Measurements from ENCODE around the gene PHACTR3. TPM values are rescaled to one million over a fixed set of nuclear protein-coding genes. Genes with fewer than 3 reads are reported as not detected.

Gene PHACTR3
- total RNA-seq, 1 donor = not detected

DNA sequence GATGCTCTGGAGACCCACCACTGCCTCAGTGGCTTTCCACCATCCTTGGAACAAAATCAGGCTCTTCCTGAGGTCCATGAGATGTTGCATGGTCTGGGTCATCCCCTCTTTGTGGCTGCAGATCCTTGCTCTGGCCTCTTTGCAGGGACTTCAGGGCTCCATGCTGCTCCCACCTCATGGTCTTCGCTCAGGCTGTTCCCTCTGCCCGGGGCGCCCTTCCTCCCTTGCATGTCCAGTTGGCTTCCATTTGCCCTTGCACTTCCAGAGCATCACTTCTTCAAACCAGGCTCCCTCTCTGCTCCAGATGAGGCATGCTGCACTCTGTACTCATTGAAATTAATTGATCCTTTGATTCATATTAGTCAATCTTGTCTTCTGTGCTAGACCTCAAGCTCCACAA, 4.4 kb upstream of the PHACTR3 start:
- DNase-seq (ENCODE audit: insufficient read length, low spot score, missing footprints) = no peak
- H2AFZ ChIP-seq (ENCODE audit: low read length) = no peak overlapping the region
- H3K27ac ChIP-seq (ENCODE audit: low read depth, low read length) = no peak overlapping the region
- no peaks in the 10 kb centered on the region for H3K9me3 ChIP-seq (ENCODE audit: low read depth, low read length)
- TF ChIP-seq, protein P1, sequence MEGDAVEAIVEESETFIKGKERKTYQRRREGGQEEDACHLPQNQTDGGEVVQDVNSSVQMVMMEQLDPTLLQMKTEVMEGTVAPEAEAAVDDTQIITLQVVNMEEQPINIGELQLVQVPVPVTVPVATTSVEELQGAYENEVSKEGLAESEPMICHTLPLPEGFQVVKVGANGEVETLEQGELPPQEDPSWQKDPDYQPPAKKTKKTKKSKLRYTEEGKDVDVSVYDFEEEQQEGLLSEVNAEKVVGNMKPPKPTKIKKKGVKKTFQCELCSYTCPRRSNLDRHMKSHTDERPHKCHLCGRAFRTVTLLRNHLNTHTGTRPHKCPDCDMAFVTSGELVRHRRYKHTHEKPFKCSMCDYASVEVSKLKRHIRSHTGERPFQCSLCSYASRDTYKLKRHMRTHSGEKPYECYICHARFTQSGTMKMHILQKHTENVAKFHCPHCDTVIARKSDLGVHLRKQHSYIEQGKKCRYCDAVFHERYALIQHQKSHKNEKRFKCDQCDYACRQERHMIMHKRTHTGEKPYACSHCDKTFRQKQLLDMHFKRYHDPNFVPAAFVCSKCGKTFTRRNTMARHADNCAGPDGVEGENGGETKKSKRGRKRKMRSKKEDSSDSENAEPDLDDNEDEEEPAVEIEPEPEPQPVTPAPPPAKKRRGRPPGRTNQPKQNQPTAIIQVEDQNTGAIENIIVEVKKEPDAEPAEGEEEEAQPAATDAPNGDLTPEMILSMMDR (IDR thresholded peaks at IDR 0.05; ENCODE audit: extremely low read depth, low read depth, low read length) = no peak
- no peak overlapping the region for H3K4me3 ChIP-seq (ENCODE audit: insufficient read depth, low read length)
- H3K36me3 ChIP-seq (ENCODE audit: insufficient read depth, low read length) = no peaks in the 10 kb centered on the region
- peaks cover 6% of the 10 kb centered on the region for H3K27me3 ChIP-seq (ENCODE audit: insufficient read depth, low read length)
- H3K4me1 ChIP-seq (ENCODE audit: insufficient read depth, low read length) = no peaks in the 10 kb centered on the region
- no peak overlapping the region for H3K4me2 ChIP-seq (ENCODE audit: insufficient read depth, low read length)
- H3K79me2 ChIP-seq (ENCODE audit: insufficient read depth, low read length) = no peaks in the 10 kb centered on the region
- H4K20me1 ChIP-seq (ENCODE audit: insufficient read depth, low read length) = no peaks in the 10 kb centered on the region

DNA sequence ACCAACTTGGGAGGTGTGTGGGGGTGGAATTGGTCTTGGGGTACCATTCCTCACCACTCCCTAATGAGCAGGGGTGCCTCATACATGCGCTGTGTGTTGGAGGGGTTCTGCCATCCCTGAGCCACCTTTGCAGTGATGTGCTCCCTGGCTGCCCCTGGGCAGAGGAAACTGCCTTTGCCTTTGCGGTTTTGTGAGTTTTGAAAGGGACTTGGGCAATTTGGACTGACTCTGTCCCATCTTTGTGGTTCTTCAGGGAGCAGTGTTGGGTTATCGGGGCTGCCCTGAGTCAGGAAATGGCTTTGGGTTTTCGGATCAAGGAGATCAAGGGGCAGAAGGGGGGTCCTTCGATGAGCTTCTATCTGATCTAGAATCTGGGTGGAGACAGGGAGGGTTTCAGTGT, 3.9 kb upstream of the PHACTR3 start:
- no peaks in the 10 kb centered on the region for H4K20me1 ChIP-seq (ENCODE audit: insufficient read depth, low read length)
- no peaks in the 10 kb centered on the region for H3K79me2 ChIP-seq (ENCODE audit: insufficient read depth, low read length)
- no peak overlapping the region for H3K27ac ChIP-seq (ENCODE audit: low read depth, low read length)
- no peak overlapping the region for H2AFZ ChIP-seq (ENCODE audit: low read length)
- H3K4me1 ChIP-seq (ENCODE audit: insufficient read depth, low read length) = no peaks in the 10 kb centered on the region
- no peaks in the 10 kb centered on the region for H3K36me3 ChIP-seq (ENCODE audit: insufficient read depth, low read length)
- no peak overlapping the region for H3K4me2 ChIP-seq (ENCODE audit: insufficient read depth, low read length)
- TF ChIP-seq, protein P1 (IDR thresholded peaks at IDR 0.05; ENCODE audit: extremely low read depth, low read depth, low read length) = no peak
- no peak overlapping the region for H3K4me3 ChIP-seq (ENCODE audit: insufficient read depth, low read length)
- no peak for DNase-seq (ENCODE audit: insufficient read length, low spot score, missing footprints)
- H3K27me3 ChIP-seq (ENCODE audit: insufficient read depth, low read length) = peaks cover 9% of the 10 kb centered on the region
- no peaks in the 10 kb centered on the region for H3K9me3 ChIP-seq (ENCODE audit: low read depth, low read length)

DNA sequence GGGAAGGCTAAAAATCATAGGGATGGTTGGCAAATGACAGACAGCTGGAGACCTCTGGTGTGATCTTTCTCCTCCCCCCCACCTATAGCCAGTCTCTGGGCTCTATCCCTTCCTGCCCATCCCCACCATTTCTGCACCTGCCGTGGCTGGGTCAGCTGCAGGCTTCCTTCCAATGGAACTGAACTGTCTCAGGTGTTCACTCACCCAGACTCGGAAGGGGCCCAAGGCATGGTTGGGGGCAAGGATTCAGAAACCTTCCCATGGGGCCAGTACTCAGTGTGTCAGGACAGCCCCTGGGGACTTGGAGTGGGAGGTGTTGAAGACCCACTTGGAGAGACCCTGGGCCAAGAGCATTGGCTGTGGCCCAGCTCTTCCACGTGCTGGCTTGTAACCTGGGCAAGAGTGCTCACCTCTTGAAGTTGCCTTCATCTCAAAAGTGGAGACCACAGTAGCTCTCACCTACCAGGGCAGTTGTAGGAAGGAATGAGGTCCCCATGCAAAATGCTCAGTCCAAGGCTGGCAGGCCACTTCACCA, 1.7 kb upstream of the PHACTR3 start:
- Histone ChIP-seq H3K4me1 (ENCODE audit: insufficient read depth, low read length) (no peaks in the 10 kb centered on the region), H2AFZ (ENCODE audit: low read length) (no peak overlapping the region), H3K79me2 (ENCODE audit: insufficient read depth, low read length) (no peaks in the 10 kb centered on the region), H3K4me2 (ENCODE audit: insufficient read depth, low read length) (no peak overlapping the region), H3K4me3 (ENCODE audit: insufficient read depth, low read length) (no peak overlapping the region), H4K20me1 (ENCODE audit: insufficient read depth, low read length) (no peaks in the 10 kb centered on the region), H3K9me3 (ENCODE audit: low read depth, low read length) (no peaks in the 10 kb centered on the region), H3K27me3 (ENCODE audit: insufficient read depth, low read length) (peaks cover 9% of the 10 kb centered on the region), H3K27ac (ENCODE audit: low read depth, low read length) (no peak overlapping the region), H3K36me3 (ENCODE audit: insufficient read depth, low read length) (no peaks in the 10 kb centered on the region)
- TF ChIP-seq, protein P1 (IDR thresholded peaks at IDR 0.05; ENCODE audit: extremely low read depth, low read depth, low read length) = no peak
- DNase-seq (ENCODE audit: insufficient read length, low spot score, missing footprints) = no peak

DNA sequence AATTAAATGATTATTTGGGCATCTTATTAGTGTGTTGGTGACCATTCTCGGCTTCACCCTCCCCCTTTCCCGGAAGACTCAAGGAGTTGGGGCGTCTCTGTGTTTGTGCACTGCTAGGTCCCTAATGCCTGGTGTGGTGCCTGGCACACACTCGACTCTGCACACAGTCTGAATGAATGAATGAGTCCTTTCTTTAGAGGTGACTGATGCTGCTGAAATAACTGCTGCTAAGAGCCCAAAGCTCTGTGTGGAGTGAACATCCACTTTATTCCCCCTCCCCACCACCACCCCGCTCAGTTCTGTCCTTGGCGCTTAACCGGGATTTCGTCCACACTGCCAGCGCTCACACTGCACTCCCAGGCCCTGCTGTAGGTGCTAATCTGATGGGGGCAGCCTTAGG, 1.2 kb upstream of the PHACTR3 start:
- DNase-seq (ENCODE audit: insufficient read length, low spot score, missing footprints) = no peak
- Histone ChIP-seq H3K27ac (ENCODE audit: low read depth, low read length) (no peak overlapping the region), H3K79me2 (ENCODE audit: insufficient read depth, low read length) (no peaks in the 10 kb centered on the region), H3K36me3 (ENCODE audit: insufficient read depth, low read length) (no peaks in the 10 kb centered on the region), H3K4me2 (ENCODE audit: insufficient read depth, low read length) (no peak overlapping the region), H2AFZ (ENCODE audit: low read length) (no peak overlapping the region), H3K4me3 (ENCODE audit: insufficient read depth, low read length) (no peak overlapping the region), H4K20me1 (ENCODE audit: insufficient read depth, low read length) (no peaks in the 10 kb centered on the region), H3K9me3 (ENCODE audit: low read depth, low read length) (no peaks in the 10 kb centered on the region), H3K4me1 (ENCODE audit: insufficient read depth, low read length) (no peaks in the 10 kb centered on the region), H3K27me3 (ENCODE audit: insufficient read depth, low read length) (peaks cover 9% of the 10 kb centered on the region)
- TF ChIP-seq, protein P1 (IDR thresholded peaks at IDR 0.05; ENCODE audit: extremely low read depth, low read depth, low read length) = no peak

Data from osteoblast (primary cell).